ENCODE data around the gene IL17REL.

Gene IL17REL

GRCh38 chr22:50012211-50013181 lies at the start of gene IL17REL:
TSS of gene IL17REL (minus strand) at chr22:50012765. CDS start at chr22:50012646, 119 bp downstream.
- DNase-seq = no peak

DNA sequence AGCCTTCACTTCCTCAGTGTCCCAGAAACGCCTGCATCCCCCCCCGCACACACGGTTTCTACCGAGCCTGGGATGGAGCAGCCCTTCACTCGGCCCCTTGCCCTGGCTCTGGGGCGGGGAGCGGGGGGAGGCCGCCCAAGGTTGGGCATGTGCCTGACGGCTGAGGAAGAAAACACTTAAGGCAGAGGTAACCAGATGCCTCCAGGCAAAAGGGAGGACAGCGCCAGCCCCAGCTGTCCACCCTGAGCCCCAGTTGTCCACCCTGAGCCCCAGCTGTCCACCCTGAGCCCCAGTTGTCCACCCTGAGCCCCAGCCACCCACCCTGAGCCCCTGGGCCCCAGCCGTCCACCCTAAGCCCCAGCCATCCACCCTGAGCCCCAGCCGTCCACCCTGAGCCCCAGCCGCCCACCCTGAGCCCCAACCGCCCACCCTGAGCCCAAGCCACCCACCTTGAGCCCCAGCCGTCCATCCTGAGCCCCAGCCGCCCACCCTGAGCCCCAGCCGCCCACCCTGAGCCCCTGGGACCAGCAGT lies 49.3 kb upstream of the IL17REL start:
- no peak for DNase-seq

- DNase-seq = no peak
These were observed 48.7 kb upstream of the IL17REL start for GRCh38 chr22:50061141-50061823.

GRCh38 chr22:50060441-50061140 lies 48.0 kb upstream of the IL17REL start:
- DNase-seq = no peak

DNA sequence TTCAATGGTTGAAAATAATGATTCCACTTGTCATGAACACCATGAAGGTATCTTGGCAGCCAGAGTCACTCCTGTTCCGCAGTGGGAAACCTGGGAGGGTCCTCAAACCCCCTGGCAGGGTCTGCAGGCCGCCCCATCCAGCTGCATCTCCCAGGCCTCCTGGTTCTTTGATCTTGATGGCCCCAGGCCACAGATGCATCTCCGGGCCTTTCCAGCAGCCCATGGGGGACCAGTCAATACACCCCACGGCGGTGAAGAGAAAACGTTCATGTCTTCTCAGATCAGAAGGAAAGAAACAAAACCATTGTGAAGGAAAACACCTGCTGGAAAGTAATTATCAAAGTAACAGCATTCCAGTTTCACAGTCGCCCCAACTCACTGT lies 47.3 kb upstream of the IL17REL start:
- no peak for DNase-seq

GRCh38 chr22:50058906-50059880 lies 46.6 kb upstream of the IL17REL start:
- DNase-seq = no peak

- no peak for DNase-seq
These were observed 45.7 kb upstream of the IL17REL start, which contains the start of gene TTLL8 for GRCh38 chr22:50058061-50058905. TSS of gene TTLL8 (minus strand) at chr22:50058298.

GRCh38 chr22:50057278-50058060 lies 44.9 kb upstream of the IL17REL start:
- DNase-seq = no peak

- no peak for DNase-seq
These were observed 43.8 kb upstream of the IL17REL start for GRCh38 chr22:50056214-50056972.

DNA sequence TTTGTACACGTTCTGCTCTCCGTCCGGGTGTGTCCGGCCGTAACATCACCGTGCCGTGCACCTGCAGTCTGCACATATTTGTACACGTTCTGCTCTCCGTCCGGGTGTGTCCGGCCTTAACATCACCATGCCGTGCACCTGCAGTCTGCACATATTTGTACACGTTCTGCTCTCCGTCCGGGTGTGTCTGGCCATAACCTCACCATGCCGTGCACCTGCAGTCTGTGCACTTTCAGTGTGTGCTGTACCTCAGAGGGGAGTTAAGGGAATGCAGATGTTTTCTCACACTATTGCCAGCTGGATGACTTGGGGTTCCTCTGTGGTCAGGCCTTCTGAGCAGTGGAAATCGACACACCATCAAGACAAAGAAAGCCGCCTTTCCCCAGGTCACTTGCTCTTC lies 41.3 kb upstream of the IL17REL start:
- no peak for DNase-seq

- no peak for DNase-seq
These were observed 39.4 kb upstream of the IL17REL start for GRCh38 chr22:50051930-50052329.

DNA sequence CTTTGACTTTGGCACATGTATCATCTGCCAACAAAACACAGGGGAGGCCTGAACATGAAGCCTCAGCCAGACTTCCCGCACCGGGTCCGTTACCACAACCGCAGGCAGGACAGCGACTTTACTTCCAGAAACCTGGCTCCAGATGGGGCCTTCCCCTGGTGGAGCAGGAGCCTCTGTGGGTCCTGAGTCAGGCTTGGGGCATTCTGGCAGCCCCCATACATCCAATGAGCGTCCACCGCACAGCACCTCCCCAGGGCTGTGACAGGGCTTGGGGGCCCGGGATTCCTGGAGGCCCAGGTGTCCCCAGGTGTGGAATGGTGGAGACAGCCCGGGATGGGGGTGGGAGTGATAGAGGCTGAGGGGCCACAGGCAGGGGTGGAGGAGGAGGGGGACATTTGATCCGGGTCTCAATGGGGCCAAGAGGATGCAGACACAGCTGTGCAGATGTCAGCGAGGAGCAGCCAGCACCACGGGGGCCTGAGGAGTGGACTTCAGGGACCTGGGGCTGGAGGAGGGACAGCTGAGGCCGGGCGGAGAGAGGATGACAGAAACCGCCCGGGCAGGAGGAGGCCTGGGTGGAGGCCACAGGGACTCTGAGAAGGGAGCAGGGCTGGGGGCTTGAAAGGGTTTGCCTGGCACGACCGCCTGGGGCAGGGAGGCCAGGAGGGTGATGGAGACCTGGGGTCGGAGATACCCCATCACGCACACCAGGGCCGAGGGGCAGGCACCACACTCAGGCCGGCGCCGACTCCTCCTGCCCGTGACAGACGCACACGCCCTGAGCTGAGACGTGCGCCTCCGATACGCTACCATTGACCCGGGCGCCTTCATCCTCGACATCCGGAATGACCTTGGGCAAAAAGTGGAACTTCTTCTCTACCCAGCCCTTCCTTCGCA lies 37.0 kb upstream of the IL17REL start:
- DNase-seq = no peak

GRCh38 chr22:50048836-50049235 lies 36.3 kb upstream of the IL17REL start:
- DNase-seq = no peak

DNA sequence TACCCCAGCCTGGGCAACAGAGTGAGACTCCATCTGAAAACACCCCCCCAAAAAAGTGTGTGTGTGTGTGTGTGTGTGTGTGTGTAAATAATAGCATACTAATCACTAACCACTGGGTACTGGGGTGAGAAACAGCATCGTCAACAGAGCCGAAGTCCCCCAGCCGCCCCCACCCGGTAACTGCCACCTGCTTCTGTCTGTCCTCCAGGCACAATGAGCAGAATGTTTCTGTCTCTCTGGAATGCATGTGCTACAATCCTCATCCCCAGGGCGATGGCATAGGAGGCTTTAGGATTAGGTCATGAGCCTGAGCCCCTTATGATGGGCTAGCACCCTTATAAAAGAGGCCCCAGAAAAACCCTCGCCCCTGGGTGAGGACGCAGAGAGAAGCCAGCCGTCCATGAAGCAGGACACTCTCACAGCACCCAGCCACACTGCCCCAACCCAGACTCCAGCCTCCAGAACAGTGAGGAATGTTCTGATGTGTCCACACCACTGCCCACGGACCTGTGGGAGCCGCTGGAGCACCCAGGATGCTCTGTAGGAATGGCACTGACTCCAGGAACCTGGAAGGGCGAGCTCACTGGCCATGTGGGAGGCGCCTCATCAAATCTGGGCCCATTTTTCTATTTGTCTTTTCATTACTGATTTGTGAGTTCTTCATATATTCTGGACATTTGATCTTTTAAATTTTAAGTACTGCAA lies 35.6 kb upstream of the IL17REL start:
- DNase-seq = no peak

DNA sequence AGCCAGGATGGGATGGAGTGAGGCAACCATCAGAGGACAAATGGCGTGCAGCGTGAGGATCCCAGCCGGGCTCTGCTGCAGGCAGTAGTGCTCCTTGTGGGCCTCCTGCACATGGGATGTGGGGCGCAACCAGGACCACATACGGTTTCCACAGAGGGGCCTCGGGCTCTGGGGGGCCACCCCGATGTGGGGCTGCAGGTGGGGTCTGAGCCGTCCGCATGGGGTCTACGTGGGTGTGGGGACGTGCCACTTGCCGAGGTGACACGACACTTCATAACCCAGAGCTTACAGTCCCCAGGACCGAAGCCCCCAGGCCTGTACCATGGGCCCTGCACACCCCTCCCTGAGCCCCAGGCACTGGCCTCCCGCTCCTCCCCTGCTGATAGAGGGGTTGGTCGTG lies 34.8 kb upstream of the IL17REL start:
- no peak for DNase-seq

- DNase-seq = no peak
These were observed 34.1 kb upstream of the IL17REL start for GRCh38 chr22:50046481-50047245.

DNA sequence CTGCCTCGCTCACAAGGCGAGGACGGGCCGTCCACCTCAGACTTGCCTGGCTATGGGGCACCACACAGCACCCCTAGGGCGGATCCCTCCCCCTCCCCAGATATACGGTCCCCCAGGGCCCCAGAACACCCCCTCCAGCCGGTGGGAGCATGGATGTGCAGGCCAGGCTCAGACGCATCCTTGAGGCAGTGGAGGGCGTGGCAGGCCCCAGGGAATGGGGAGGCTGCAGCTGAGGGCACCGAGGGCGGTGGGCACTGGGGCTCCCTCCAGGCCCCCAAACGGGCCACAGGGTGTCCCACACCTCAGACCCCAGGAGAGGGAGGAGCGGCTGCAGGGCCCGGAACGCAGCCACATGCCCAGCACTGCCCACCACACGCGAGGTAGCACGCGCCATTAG lies 33.5 kb upstream of the IL17REL start:
- no peak for DNase-seq

Measured in SIG-M5 (cell line).